ENCODE results near the gene ARMC9. TPM values are rescaled to one million over a fixed set of nuclear protein-coding genes. Genes with fewer than 3 reads are reported as not detected.

Gene ARMC9
- total RNA-seq, 2 experiments from 2014 or later: 0.50 to 0.55 TPM

GRCh38 chr2:231270221-231271114 is 72.0 kb downstream of the ARMC9 start:
- no peaks in the 10 kb centered on the region for H3K4me1 Mint-ChIP-seq
- no peaks in the 10 kb centered on the region for H3K36me3 Mint-ChIP-seq (ENCODE audit: low read depth)
- ChIA-PET POLR2A (no interaction called here), CTCF (interaction anchor here (0.9 kb wide), 1 partner anchor 10 kb away, joined by 3 read pairs; no protein-coding TSS in a partner anchor)
- H3K4me3 Mint-ChIP-seq: no peak overlapping the region
- H3K27ac Mint-ChIP-seq: no peak overlapping the region
- H3K9me3 Mint-ChIP-seq: no peaks in the 10 kb centered on the region
- peaks cover 10% of the 10 kb centered on the region for H3K27me3 Mint-ChIP-seq
- DNase-seq: no peak

GRCh38 chr2:231272991-231273390 is 74.6 kb downstream of the ARMC9 start:
- Mint-ChIP-seq H3K4me1 (peaks cover 11% of the 10 kb centered on the region), H3K27ac (no peak overlapping the region), H3K4me3 (no peak overlapping the region), H3K9me3 (no peaks in the 10 kb centered on the region), H3K27me3 (peaks cover 12% of the 10 kb centered on the region), H3K36me3 (ENCODE audit: low read depth) (no peaks in the 10 kb centered on the region)
- CTCF ChIA-PET: no interaction called here
- POLR2A ChIA-PET: no interaction called here
- no peak for DNase-seq

GRCh38 chr2:231276987-231277386 is 78.6 kb downstream of the ARMC9 start:
- peaks cover 27% of the 10 kb centered on the region for H3K27me3 Mint-ChIP-seq

GRCh38 chr2:231277962-231278361 is 79.5 kb downstream of the ARMC9 start:
- POLR2A ChIA-PET: no interaction called here
- H3K27me3 Mint-ChIP-seq: peaks cover 34% of the 10 kb centered on the region
- CTCF ChIA-PET: no interaction called here
- no peaks in the 10 kb centered on the region for H3K9me3 Mint-ChIP-seq
- no peak overlapping the region for H3K27ac Mint-ChIP-seq
- H3K4me3 Mint-ChIP-seq: no peak overlapping the region
- H3K36me3 Mint-ChIP-seq (ENCODE audit: low read depth): no peaks in the 10 kb centered on the region
- H3K4me1 Mint-ChIP-seq: peaks cover 17% of the 10 kb centered on the region
- no peak for DNase-seq

More at GRCh38 chr2:231276987-231277386, 78.6 kb downstream of the ARMC9 start:
- Mint-ChIP-seq H3K4me1 (peaks cover 17% of the 10 kb centered on the region), H3K27ac (no peak overlapping the region), H3K4me3 (no peak overlapping the region), H3K9me3 (no peaks in the 10 kb centered on the region), H3K36me3 (ENCODE audit: low read depth) (no peaks in the 10 kb centered on the region)
- CTCF ChIA-PET: interaction anchor here (0.5 kb wide), 1 partner anchor 157 kb away, joined by 4 read pairs; no protein-coding TSS in a partner anchor
- no peak for DNase-seq
- POLR2A ChIA-PET: interaction anchor here (0.8 kb wide), 1 partner anchor 10 kb away, joined by 3 read pairs; no protein-coding TSS in a partner anchor

- no peak overlapping the region for H3K27ac Mint-ChIP-seq
- H3K4me3 Mint-ChIP-seq: no peak overlapping the region
- H3K4me1 Mint-ChIP-seq: peaks cover 17% of the 10 kb centered on the region
- no peak for DNase-seq
- no peaks in the 10 kb centered on the region for H3K9me3 Mint-ChIP-seq
- CTCF ChIA-PET: no interaction called here
- H3K27me3 Mint-ChIP-seq: peaks cover 35% of the 10 kb centered on the region
- H3K36me3 Mint-ChIP-seq (ENCODE audit: low read depth): no peaks in the 10 kb centered on the region
- POLR2A ChIA-PET: no interaction called here
Measured at GRCh38 chr2:231278868-231279267, 80.4 kb downstream of the ARMC9 start.

- Mint-ChIP-seq H3K9me3 (no peaks in the 10 kb centered on the region), H3K4me1 (peaks cover 17% of the 10 kb centered on the region), H3K27ac (no peak overlapping the region), H3K36me3 (ENCODE audit: low read depth) (no peaks in the 10 kb centered on the region), H3K4me3 (no peak overlapping the region), H3K27me3 (peaks cover 38% of the 10 kb centered on the region)
- DNase-seq: no peak
- ChIA-PET CTCF (no interaction called here), POLR2A (no interaction called here)
Measured at GRCh38 chr2:231280846-231281245, 82.4 kb downstream of the ARMC9 start.

- H3K4me1 Mint-ChIP-seq: no peaks in the 10 kb centered on the region
- H3K27me3 Mint-ChIP-seq: peaks cover 28% of the 10 kb centered on the region
- no peak for DNase-seq
- H3K9me3 Mint-ChIP-seq: no peaks in the 10 kb centered on the region
- H3K4me3 Mint-ChIP-seq: no peak overlapping the region
- ChIA-PET POLR2A (no interaction called here), CTCF (no interaction called here)
- H3K36me3 Mint-ChIP-seq (ENCODE audit: low read depth): no peaks in the 10 kb centered on the region
- no peak overlapping the region for H3K27ac Mint-ChIP-seq
Measured at GRCh38 chr2:231284296-231284695, 85.9 kb downstream of the ARMC9 start.

GRCh38 chr2:231286964-231287363 is 88.5 kb downstream of the ARMC9 start:
- Mint-ChIP-seq H3K36me3 (ENCODE audit: low read depth) (no peaks in the 10 kb centered on the region), H3K4me1 (no peaks in the 10 kb centered on the region), H3K27ac (no peak overlapping the region), H3K4me3 (no peak overlapping the region), H3K27me3 (peaks cover 14% of the 10 kb centered on the region), H3K9me3 (no peaks in the 10 kb centered on the region)
- ChIA-PET POLR2A (no interaction called here), CTCF (no interaction called here)
- no peak for DNase-seq

- H3K27ac Mint-ChIP-seq: no peak overlapping the region
- no peak overlapping the region for H3K4me3 Mint-ChIP-seq
- CTCF ChIA-PET: no interaction called here
- POLR2A ChIA-PET: no interaction called here
- H3K4me1 Mint-ChIP-seq: no peaks in the 10 kb centered on the region
- H3K9me3 Mint-ChIP-seq: no peaks in the 10 kb centered on the region
- H3K27me3 Mint-ChIP-seq: peaks cover 9% of the 10 kb centered on the region
- DNase-seq: no peak
- no peaks in the 10 kb centered on the region for H3K36me3 Mint-ChIP-seq (ENCODE audit: low read depth)
Measured at GRCh38 chr2:231287696-231288095, 89.3 kb downstream of the ARMC9 start.

GRCh38 chr2:231288590-231288989 is 90.2 kb downstream of the ARMC9 start:
- ChIA-PET POLR2A (no interaction called here), CTCF (no interaction called here)

GRCh38 chr2:231290321-231291015 is 92.0 kb downstream of the ARMC9 start:
- Mint-ChIP-seq H3K4me1 (no peaks in the 10 kb centered on the region), H3K36me3 (ENCODE audit: low read depth) (no peaks in the 10 kb centered on the region), H3K27me3 (peaks cover 5% of the 10 kb centered on the region), H3K27ac (no peak overlapping the region), H3K9me3 (no peaks in the 10 kb centered on the region), H3K4me3 (no peak overlapping the region)
- POLR2A ChIA-PET: no interaction called here
- DNase-seq: no peak
- CTCF ChIA-PET: no interaction called here

More at GRCh38 chr2:231288590-231288989, 90.2 kb downstream of the ARMC9 start:
- DNase-seq: no peak
- H3K4me3 Mint-ChIP-seq: no peak overlapping the region
- H3K4me1 Mint-ChIP-seq: no peaks in the 10 kb centered on the region
- H3K27ac Mint-ChIP-seq: no peak overlapping the region
- peaks cover 5% of the 10 kb centered on the region for H3K27me3 Mint-ChIP-seq
- H3K36me3 Mint-ChIP-seq (ENCODE audit: low read depth): no peaks in the 10 kb centered on the region
- no peaks in the 10 kb centered on the region for H3K9me3 Mint-ChIP-seq

- ChIA-PET POLR2A (no interaction called here), CTCF (no interaction called here)
- H3K36me3 Mint-ChIP-seq (ENCODE audit: low read depth): no peaks in the 10 kb centered on the region
- H3K4me3 Mint-ChIP-seq: no peak overlapping the region
- peaks cover 11% of the 10 kb centered on the region for H3K27me3 Mint-ChIP-seq
- no peaks in the 10 kb centered on the region for H3K9me3 Mint-ChIP-seq
- DNase-seq: no peak
- no peak overlapping the region for H3K27ac Mint-ChIP-seq
- H3K4me1 Mint-ChIP-seq: no peaks in the 10 kb centered on the region
Measured at GRCh38 chr2:231292472-231293134, 94.2 kb downstream of the ARMC9 start.

- Mint-ChIP-seq H3K36me3 (ENCODE audit: low read depth) (no peaks in the 10 kb centered on the region), H3K27me3 (peaks cover 11% of the 10 kb centered on the region), H3K27ac (no peak overlapping the region), H3K4me1 (no peaks in the 10 kb centered on the region), H3K9me3 (no peaks in the 10 kb centered on the region), H3K4me3 (no peak overlapping the region)
- ChIA-PET POLR2A (no interaction called here), CTCF (no interaction called here)
- DNase-seq: no peak
Measured at GRCh38 chr2:231293163-231293562, 94.7 kb downstream of the ARMC9 start.

All from activated CD4-positive, alpha-beta memory T cell treated with anti-CD3 and anti-CD28 coated beads, Interleukin-2, amount 10 ng/mL, durations not matched to agents 7 days and 5 days (primary cell).